Activated T-cell treated with anti-CD3 and anti-CD28 coated beads for 48 hours (primary cell): ENCODE measurements around the gene LSAMP.

Experiments
- DNase-seq: peaks from one replicate; pipeline ENCODE4 v3.0.0-alpha.2; 2020; ENCODE audit warnings: low read depth

LSAMP gene

GRCh38 chr3:116052602-116053001 is 392.7 kb downstream of the LSAMP start:
- DNase-seq, result no peak

- DNase-seq, result no peak
Measured at GRCh38 chr3:116051586-116051985, 393.7 kb downstream of the LSAMP start.

- no peak for DNase-seq
Measured at GRCh38 chr3:116051040-116051439, 394.2 kb downstream of the LSAMP start.

GRCh38 chr3:116050311-116050915 is 394.9 kb downstream of the LSAMP start:
- no peak for DNase-seq

GRCh38 chr3:116048991-116049390 is 396.3 kb downstream of the LSAMP start:
- no peak for DNase-seq

- DNase-seq, result no peak
Measured at GRCh38 chr3:116046350-116046749, 398.9 kb downstream of the LSAMP start.

GRCh38 chr3:116045314-116045713 is 400.0 kb downstream of the LSAMP start:
- DNase-seq, result no peak

GRCh38 chr3:116040152-116040551 is 405.1 kb downstream of the LSAMP start:
- no peak for DNase-seq

- no peak for DNase-seq
Measured at GRCh38 chr3:116039651-116039985, 405.7 kb downstream of the LSAMP start.

GRCh38 chr3:116038968-116039650 is 406.2 kb downstream of the LSAMP start:
- DNase-seq, result no peak

- no peak for DNase-seq
Measured at GRCh38 chr3:116037954-116038911, 407.1 kb downstream of the LSAMP start.

GRCh38 chr3:116035429-116035828 is 409.9 kb downstream of the LSAMP start:
- DNase-seq, result no peak

GRCh38 chr3:116034794-116035193 is 410.5 kb downstream of the LSAMP start:
- DNase-seq, result no peak

GRCh38 chr3:116034086-116034485 is 411.2 kb downstream of the LSAMP start:
- no peak for DNase-seq

GRCh38 chr3:116033516-116033915 is 411.8 kb downstream of the LSAMP start:
- DNase-seq, result no peak

GRCh38 chr3:116032176-116032575 is 413.1 kb downstream of the LSAMP start:
- no peak for DNase-seq

- DNase-seq, result no peak
Measured at GRCh38 chr3:116030131-116030850, 415.0 kb downstream of the LSAMP start.

GRCh38 chr3:116029266-116029665 is 416.0 kb downstream of the LSAMP start:
- no peak for DNase-seq

GRCh38 chr3:116028157-116028556 is 417.1 kb downstream of the LSAMP start:
- no peak for DNase-seq

GRCh38 chr3:116020989-116021388 is 424.3 kb downstream of the LSAMP start:
- no peak for DNase-seq

GRCh38 chr3:116020495-116020894 is 424.8 kb downstream of the LSAMP start:
- DNase-seq, result no peak

- no peak for DNase-seq
Measured at GRCh38 chr3:116019254-116019763, 426.0 kb downstream of the LSAMP start.
